Hindlimb muscle (tissue), 1 donor: ENCODE measurements around the gene RBCK1. TPM values are rescaled to one million over a fixed set of nuclear protein-coding genes. Genes with fewer than 3 reads are reported as not detected.
"Not testable (repeated sequence)": the region's sequence is repeated elsewhere in the genome, so short reads cannot be mapped to it uniquely, and the experiment has no call there.

Source experiments
- DNase-seq: peaks from one replicate; pipeline ENCODE4 v3.0.0-alpha.2; 2013
- polyA plus RNA-seq: library from polyadenylated mRNA; unstranded; fragments of 120-200 nt; gene quantifications from one replicate; pipeline ENCODE4 v1.2.1, GENCODE V29; 2013; ENCODE audit not compliant: insufficient read length

The RBCK1 gene
- 55.3 TPM for polyA plus RNA-seq

DNA sequence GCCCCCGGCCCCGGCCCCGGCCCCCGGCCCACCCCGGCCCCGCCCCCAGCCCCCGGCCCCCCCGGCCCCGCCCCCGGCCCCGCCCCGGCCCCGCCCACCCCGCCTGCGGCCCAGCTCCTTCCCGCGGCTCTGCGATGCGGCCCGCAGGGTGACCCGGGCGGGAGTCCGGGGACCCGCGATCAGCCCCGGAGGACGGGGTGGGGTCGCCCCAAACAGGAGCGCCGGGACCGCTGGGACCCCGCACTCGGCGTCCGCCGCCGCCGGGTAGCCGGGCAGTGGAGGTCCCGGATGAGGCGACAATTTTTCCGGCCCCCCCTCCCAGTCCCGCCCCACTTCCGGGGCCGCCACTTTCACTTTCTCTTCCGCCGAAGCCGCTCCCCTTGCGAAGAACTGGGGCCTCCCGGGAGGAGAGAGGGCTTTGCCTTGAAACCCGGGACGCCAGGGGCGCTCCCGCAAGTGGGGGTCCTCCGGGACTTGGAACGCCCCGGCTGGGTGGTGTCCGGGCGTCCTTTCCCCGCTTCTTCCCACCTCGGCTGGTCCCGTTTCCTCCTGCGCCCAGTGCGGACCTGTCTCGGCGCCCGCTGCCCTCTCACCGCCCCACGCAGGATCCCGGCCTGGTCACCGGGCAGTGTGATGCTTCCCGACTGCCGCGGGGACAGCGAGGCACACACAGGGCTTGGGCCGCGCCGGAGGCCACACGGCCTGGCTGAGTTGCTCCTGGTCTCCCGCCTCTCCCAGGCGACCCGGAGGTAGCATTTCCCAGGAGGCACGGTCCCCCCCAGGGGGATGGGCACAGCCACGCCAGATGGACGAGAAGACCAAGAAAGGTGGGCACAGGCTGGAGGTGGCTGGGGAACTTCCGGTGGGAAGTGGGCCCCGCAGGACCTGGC, at the start of gene RBCK1:
Gene RBCK1, plus strand, starts transcription at position 347 of the 890 bp plus-strand sequence. Its CDS starts 459 bp downstream, at position 806.
- peak; percentile 89 for DNase-seq

GRCh38 chr20:358891-359555, 49.1 kb upstream of the RBCK1 start:
- DNase-seq, result no peak

GRCh38 chr20:361561-361960, 46.5 kb upstream of the RBCK1 start:
- no peak for DNase-seq

DNA sequence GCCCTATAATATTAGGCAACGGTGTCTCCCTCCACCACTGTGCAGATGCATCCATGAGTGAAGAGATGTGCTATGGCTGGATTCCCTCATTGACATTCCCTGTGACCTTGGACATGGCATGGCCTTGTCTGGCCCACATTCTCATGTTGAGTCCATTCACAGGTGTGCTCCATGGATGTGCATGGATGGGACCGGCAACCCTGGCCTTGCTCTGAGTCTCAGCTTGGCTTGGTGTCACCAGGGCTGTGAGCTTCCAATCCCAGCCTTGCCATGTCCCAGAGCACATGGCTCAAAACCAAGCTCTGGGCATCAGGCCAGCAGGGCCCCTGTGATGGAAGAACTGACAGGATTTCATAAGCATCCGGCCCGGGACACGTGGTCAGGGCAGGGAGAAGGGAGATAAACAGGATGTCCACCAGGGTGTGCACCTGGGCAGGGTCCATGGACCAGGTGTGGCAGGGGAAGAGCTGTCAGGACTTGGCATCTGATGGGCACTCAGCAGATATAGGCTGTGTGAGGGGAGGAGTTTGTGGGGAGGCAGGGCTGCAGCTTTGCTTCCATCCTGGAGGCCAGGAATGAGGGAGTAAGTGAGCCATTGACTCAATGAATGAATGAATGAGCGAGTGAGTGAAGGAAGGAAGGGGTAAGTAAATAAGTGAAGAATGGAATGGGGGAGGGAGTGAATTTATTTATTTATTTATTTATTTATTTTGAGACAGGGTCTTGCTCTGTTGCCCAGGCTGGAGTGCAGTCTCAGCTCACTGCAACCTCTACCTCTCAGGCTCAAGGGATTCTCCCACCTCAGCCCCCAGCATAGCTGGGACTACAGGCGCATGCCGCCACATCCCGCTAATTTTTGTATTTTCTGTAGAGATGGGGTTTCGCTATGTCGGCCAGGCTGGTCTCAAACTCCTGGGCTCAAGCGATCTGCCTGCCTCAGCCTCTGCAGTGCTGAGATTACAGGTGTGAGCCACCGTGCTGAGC, 45.5 kb upstream of the RBCK1 start:
- peak; percentile 36 for DNase-seq

DNA sequence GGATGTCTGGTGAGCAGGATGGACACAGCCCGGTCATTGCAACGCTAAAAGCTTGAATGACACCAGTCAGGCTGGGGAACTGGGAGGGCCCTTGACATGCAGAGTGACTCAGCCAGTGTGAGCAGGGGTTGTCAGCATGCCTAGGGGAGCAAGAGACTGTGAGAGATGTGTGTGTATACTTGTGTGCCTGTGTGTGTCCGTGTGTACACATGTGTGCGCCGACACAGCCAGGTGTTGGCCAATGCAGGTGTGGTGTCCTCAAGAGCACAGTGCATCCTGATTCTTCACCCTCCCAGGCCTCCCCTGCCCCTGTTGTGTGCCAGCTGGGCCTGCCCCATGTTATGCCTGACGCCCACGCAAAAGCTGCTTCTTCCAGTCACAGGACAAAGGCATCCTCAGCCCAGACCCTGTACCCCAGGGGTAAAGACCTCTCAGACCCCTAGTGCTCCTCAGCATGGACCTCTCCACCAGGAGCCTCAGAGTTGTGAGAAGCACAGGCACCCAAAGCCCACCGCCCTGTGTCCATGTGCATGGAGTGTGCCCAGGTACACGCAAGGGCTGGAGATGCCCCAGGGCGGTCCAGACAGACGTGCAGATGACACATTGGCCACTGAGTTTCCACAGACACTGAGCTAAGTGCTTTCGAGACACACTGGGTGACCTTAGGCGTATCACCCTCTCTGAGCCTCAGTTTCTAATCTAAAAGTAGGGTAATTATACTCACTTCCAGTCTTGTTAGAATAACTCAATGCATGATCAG, 44.6 kb upstream of the RBCK1 start:
- DNase-seq, result no peak

DNA sequence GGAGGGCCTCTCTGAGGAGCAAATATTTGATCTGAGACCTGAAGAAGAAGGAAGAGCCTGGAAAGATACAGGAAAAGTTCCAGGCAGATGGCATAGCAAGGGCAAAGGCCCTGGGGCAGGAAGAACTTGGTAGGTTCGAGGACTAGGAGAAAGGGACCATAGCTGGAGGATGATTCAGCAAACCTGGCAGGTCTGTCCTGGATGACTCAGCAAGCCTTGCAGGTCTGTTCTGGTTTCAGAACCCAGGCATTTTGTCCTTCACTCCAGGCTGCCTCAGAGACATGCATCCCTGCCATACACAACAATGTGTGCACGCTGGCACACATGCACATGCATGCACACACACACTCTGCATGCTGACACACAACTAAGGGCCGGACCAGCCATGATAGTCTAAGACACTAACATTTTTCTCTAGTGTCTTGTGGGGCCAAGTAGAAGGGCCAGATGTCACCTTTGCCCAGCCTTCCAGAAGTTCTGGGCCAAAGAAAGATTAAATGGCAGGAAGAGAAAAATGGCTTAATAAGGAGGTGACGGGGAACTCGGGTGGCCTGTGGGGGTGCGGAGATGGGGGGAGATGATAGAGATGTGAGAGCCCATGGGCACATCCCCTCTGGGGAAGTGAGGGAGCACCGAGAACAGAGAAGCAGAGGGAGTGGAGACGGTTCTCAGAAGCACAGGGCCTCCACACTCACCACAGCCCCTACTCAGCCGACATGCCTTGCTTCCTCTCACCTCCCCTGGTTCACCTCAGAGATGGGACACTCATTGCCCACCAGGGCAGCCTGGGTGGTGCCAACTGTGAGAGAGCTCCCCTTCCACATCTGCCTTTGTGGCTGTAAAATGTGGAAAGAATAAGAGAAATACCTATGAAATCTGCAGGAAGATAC, 42.9 kb upstream of the RBCK1 start:
- no peak for DNase-seq

DNA sequence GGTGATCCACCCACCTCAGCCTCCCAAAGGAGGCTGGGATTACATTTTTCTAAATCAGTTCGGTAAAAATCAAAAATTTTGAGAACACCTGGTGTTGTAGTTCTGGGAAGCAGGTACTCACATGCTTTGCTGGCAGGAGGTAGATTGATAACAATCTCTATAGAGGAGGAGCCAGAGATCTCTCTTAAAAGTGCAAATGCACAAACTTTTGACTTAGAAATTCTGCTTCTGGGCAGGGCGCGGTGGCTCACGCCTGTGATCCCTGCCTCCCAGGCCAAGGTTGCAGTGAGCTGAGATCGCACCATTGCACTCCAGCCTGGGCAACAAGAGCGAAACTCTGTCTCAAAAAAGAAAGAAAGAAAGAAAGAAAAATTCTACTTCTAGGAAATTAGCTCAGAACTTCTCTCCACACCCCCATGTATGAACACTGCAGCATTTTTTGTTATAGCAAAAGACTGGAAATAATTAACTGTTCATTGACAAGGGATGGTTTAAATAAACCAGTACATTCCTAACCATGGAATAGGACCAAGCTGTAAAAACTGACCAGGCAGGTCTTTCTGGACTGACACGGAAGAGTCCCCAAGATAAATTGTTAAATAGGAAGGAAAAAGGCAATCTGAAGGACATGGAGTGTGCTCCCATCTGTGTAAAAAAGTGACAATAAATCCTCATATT, 41.9 kb upstream of the RBCK1 start:
- no peak for DNase-seq

DNA sequence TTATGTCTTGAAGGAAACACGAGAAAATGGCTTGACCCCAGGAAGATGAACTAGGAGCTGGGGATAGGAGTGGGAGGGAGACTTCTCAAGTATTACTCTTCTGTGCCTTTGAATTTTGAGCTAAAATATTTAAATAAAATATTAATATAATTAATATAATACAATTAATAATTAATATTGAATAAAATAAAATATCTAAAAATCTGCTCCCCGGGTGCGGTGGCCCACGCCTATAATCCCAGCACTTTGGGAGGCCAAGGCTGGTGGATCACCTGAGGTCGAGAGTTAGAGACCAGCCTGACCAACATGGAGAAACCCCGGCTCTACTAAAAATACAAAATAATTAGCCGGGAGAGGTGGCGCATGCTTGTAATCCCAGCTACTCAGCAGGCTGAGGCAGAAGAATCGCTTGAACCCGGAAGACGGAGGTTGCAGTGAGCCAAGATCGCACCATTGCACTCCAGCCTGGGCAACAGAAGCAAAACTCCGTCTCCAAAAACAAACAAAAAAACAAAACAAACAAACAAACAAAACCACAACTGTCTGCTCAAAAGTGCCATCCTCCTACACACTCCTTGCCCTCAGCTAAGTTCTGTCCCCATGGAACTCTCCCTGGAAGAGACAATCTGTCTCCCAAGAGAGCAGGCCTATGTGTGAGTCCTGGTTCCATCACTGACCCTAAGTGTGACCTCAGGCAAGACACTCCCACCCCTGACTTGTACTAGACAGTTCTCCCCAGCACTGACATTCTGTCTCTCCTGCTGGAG, 41.2 kb upstream of the RBCK1 start:
- no peak for DNase-seq

- DNase-seq, result no peak
Observed at GRCh38 chr20:367486-367887, 40.6 kb upstream of the RBCK1 start.

- no peak for DNase-seq
Observed at GRCh38 chr20:368915-369314, 39.2 kb upstream of the RBCK1 start.

GRCh38 chr20:370151-370600, 37.9 kb upstream of the RBCK1 start:
- no peak for DNase-seq

DNA sequence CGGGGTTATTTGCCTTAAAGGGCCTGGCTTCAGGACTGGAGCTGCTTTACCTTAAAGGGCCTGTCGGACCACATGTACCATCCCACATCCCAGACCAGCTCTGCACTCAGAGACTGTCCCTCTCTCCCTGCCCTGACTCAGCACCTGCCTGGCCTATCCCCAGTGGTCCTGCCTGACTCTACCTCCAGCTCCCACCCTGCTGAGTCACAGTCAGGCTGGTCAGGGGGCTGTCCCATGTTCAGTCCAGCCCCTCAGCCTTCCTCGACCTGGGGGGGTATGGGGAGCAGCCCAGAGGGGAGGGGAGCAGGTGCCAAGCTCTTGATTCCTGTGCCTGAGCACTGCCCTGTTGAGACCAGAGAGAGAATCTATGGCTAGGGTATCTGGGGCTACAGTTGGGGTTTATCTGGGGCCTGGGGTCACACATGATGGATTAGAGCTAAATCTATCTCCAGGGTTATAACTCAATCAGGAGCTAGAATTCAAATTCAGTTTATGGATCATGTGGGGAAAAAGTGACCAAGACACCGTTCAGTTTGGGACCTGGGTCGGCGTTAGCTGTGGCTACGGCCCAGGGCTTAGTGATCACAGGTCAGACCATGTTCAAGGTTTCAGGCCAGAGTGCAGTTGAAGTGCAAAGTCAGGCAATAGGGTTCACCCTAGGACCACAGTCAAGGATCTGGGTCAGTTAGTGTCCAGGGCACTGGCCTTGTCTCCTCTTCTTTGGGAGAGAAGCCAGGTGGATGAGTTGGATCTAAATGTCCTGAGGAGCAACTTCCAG, 36.9 kb upstream of the RBCK1 start:
- DNase-seq, result no peak

DNA sequence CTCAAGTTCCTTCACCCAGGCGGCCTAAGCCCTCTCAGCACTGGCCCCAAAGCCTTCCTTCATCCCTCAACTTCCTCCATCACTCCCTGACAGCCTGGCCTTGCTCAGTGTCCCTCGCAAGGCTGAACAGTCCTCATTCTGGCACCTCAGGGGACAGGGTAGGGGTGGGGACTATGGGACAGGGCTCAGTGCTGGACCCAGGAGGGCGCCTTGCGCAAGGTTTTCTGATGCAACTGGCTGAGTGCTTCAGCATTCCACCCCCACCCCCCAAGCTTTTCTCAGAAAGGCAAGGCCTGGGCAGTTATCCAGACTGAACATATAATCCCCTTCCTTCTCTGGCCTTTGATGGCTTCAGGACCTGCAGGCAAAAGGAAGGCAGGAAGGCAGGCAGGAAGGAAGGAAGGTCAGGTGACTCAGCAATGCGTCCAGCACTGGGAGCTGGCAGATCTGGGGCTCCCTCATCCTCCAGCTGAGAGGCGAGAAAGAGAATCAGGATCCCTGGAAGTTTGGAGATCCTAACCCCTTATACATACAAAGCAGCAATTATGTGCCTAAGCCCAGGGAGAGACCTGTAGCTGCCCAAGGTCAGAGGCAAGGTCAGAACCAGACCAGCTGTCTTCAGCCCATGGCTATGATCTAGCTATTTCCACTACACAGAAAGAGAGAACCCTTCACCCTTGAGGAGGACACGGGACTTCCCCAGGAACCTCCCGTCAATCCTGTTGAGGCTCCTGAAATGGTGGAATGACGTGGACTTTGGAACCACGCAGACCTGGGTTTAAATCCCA, 36.1 kb upstream of the RBCK1 start:
- DNase-seq, result no peak

DNA sequence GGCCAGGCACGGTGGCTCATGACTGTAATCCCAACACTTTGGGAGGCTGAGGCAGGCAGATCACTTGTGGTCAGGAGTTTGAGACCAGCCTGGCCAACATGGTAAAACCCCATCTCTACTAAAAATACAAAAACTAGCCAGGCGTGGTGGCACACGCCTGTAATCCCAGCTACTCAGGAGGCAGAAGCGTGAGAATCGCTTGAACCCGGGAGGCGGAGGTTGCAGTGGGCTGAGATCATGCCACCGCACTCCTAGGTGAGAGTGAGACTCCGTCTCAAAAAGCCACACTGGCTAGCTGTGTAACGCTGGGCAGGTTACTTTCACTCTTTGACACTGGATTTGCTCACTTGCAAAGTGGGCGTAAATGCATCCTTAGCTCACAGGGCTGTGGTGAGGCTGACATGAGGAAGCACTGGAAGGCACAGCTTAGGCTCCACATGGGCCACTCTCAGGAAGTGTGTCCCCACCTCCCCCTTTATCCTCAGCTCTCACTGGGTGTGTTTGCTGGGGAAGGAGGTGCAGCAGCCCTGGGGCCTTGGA, 35.5 kb upstream of the RBCK1 start:
- not testable (repeated sequence) for DNase-seq

GRCh38 chr20:373171-373890, 34.8 kb upstream of the RBCK1 start:
- DNase-seq, result no peak

DNA sequence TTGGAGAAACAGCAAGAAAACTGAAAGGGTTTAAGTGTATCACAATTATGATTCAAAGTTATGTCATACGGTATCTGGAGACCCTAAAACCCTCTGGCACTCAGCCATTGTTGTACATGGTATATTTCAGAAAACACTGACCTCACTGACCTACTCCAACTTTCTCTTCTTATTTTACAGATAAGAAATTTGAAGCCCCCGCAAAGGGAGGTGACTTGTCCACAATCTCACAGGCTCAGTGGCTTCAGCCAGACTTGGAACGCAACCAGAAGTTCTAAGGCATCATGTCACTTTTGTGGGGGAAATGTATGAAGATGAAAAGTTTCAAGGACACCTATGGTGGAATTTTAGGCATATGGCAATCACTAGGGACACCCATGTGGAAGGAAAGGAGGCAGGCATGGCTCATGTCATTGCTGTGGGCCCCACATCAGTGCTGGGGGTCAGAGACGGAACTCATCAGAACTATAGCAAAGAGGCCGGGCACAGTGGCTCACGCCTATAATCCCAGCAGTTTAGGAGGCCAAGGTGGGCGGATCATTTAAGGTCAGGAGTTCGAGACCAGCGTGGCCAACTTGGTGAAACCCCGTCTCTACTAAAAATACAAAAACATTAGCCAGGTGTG, 32.7 kb upstream of the RBCK1 start:
- no peak for DNase-seq
